WI38 (cell line): ENCODE measurements around the gene ING5.

Source experiments
- H3K4me3 ChIP-seq: 2 replicates; pipeline ENCODE4 v1.5.1; 2011; ENCODE audit warnings: low read depth, mild to moderate bottlenecking, control low read depth, low read length
- TF ChIP-seq, protein P1 (sequence below): IDR thresholded peaks from 2 replicates; pipeline ENCODE4 v1.5.1; 2012; ENCODE audit warnings: low read depth, mild to moderate bottlenecking, control low read depth, low read length

The ING5 gene

DNA sequence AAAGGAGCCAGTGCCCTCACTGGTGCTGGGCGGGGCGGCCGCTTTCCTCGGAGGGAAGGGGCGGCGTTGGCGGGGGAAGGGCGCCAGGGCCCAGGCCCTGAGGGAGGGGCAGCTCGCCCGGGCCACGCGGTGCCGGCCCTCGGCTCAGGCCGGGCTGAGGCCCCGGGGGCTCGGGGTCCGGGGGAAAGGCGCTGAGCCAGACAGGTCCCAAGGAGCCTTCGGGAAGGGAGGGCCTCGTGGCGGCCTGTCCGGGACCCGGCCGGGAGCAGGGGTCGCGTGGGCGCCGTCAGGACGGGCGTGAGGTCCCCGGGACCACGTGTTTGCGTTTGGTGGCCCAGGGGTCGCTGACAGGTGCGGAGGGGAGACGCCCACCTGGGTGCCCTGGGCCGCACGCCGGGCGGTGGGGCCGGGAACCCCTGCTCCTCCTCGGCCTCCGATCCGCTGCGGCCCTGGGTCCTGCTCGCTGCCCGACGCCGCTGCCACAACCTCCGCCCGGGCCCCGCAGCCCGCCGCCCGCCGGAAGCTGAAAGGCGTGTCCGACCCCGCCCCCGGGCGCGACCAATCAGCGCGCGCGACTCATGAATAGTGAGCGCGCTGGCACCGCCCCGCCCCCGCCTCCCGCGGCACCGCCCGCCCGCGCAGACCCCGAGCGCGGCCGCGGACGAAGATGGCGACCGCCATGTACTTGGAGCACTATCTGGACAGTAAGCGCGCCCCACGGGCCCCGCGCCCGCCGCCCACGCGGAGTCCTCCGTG, at the start of gene ING5:
TSS of gene ING5 (plus strand) at position 641 of the 756 bp plus-strand sequence. CDS start at position 668, 27 bp downstream.
- TF ChIP-seq, protein P1, sequence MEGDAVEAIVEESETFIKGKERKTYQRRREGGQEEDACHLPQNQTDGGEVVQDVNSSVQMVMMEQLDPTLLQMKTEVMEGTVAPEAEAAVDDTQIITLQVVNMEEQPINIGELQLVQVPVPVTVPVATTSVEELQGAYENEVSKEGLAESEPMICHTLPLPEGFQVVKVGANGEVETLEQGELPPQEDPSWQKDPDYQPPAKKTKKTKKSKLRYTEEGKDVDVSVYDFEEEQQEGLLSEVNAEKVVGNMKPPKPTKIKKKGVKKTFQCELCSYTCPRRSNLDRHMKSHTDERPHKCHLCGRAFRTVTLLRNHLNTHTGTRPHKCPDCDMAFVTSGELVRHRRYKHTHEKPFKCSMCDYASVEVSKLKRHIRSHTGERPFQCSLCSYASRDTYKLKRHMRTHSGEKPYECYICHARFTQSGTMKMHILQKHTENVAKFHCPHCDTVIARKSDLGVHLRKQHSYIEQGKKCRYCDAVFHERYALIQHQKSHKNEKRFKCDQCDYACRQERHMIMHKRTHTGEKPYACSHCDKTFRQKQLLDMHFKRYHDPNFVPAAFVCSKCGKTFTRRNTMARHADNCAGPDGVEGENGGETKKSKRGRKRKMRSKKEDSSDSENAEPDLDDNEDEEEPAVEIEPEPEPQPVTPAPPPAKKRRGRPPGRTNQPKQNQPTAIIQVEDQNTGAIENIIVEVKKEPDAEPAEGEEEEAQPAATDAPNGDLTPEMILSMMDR = no peak
- peak within 1 kb of the TSS; percentile 78 for H3K4me3 ChIP-seq

- no peak overlapping the region for H3K4me3 ChIP-seq
- TF ChIP-seq, protein P1 = no peak
Observed at GRCh38 chr2:241652142-241652541, 49.7 kb upstream of the ING5 start.

DNA sequence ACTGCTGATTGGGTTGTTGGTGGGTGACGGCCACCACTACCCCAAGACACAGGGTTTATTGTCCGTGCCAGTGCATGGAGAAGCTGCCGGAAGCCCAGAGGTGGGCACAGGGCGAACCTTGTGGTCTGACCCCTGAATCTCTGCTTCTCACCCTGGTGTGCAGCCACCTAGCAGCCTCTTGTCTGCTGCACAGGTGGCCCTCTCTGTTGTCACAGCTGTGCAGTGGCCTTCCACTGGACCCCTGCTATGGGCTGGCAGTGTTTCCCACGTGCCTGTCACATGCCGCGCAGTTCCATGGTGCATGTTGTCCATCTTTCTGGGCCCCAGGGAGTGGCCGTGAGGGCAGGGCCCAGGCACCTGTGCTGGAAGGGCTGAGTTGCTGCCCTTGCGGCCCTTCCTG, 49.1 kb upstream of the ING5 start:
- TF ChIP-seq, protein P1 = no peak
- H3K4me3 ChIP-seq = no peak overlapping the region

GRCh38 chr2:241653210-241653750, 48.6 kb upstream of the ING5 start:
- TF ChIP-seq, protein P1 = no peak
- no peak overlapping the region for H3K4me3 ChIP-seq

- TF ChIP-seq, protein P1 = no peak
- H3K4me3 ChIP-seq = no peak overlapping the region
Observed at GRCh38 chr2:241654551-241654950, 47.3 kb upstream of the ING5 start.

DNA sequence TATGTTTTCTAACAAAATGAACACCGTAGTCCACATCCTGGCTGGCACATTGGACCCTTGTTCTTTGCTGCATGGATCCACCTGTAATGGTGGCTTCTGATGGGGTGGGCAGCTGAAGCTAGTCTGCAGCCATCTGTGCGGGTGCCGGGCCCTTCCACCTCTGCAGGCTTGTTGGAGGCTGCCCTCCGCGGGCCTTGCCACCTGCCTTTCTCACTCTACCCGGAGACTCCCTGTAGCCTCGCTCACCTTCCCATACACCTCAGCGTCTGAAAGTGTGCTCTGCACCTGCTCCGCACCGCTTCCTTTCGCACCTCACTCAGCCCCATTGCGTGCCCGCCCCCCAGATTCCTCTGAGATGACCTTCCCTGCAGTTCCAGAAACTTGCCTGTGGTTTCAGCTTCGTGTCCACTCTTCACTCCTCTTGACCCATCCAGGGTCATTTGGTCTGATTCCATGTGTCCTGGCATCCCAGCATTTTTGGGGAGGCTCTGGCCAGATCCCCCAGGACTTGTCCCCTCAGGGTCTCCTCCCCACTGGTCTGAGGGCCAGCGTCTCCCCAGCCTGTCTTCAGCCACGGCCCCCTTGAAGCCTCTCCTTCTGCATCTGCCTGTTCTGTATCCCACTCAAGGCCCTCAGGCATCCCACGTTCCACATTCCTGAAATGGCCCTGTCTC, 46.2 kb upstream of the ING5 start:
- TF ChIP-seq, protein P1 = no peak
- no peak overlapping the region for H3K4me3 ChIP-seq
